ENCODE results near the gene FTO.

FTO gene

GRCh38 chr16:54040975-54041374, 337.0 kb downstream of the FTO start:
- DNase-seq (ENCODE audit: low read depth in 2 of 2), result peak in 1 of 2 donors; percentile 38
- no peak overlapping the region for H3K4me3 ChIP-seq (replicated peaks in 1 of 2; ENCODE audit: low read depth in 2 of 2, low read length in 2 of 2)
- no peak for TF ChIP-seq CTCF (IDR thresholded peaks at IDR 0.05; ENCODE audit: low read depth, low read length)

- no peak for DNase-seq (ENCODE audit: low read depth in 2 of 2)
- TF ChIP-seq CTCF (IDR thresholded peaks at IDR 0.05; ENCODE audit: low read depth, low read length), result no peak
- no peak overlapping the region for H3K4me3 ChIP-seq (replicated peaks in 1 of 2; ENCODE audit: low read depth in 2 of 2, low read length in 2 of 2)
Observed at GRCh38 chr16:54048586-54049495, 344.9 kb downstream of the FTO start.

- DNase-seq (ENCODE audit: low read depth in 2 of 2), result no peak
- no peak for TF ChIP-seq CTCF (IDR thresholded peaks at IDR 0.05; ENCODE audit: low read depth, low read length)
- H3K4me3 ChIP-seq (replicated peaks in 1 of 2; ENCODE audit: low read depth in 2 of 2, low read length in 2 of 2), result no peak overlapping the region
Observed at GRCh38 chr16:54049591-54050458, 345.9 kb downstream of the FTO start.

- TF ChIP-seq CTCF (IDR thresholded peaks at IDR 0.05; ENCODE audit: low read depth, low read length), result no peak
- H3K4me3 ChIP-seq (replicated peaks in 1 of 2; ENCODE audit: low read depth in 2 of 2, low read length in 2 of 2), result no peak overlapping the region
- DNase-seq (ENCODE audit: low read depth in 2 of 2), result no peak
Observed at GRCh38 chr16:54050459-54051210, 346.7 kb downstream of the FTO start.

GRCh38 chr16:54051821-54052220, 347.9 kb downstream of the FTO start:
- H3K4me3 ChIP-seq (replicated peaks in 1 of 2; ENCODE audit: low read depth in 2 of 2, low read length in 2 of 2), result no peak overlapping the region
- DNase-seq (ENCODE audit: low read depth in 2 of 2), result no peak
- no peak for TF ChIP-seq CTCF (IDR thresholded peaks at IDR 0.05; ENCODE audit: low read depth, low read length)

GRCh38 chr16:54052271-54052670, 348.3 kb downstream of the FTO start:
- no peak overlapping the region for H3K4me3 ChIP-seq (replicated peaks in 1 of 2; ENCODE audit: low read depth in 2 of 2, low read length in 2 of 2)
- TF ChIP-seq CTCF (IDR thresholded peaks at IDR 0.05; ENCODE audit: low read depth, low read length), result no peak
- DNase-seq (ENCODE audit: low read depth in 2 of 2), result no peak
